Measurements from ENCODE around the gene HOOK2. TPM values are rescaled to one million over a fixed set of nuclear protein-coding genes. Genes with fewer than 3 reads are reported as not detected.

The HOOK2 gene
- total and polyA plus RNA-seq, 2 of the 13 experiments (the other 11 are each of a cell fraction or from before 2014, with no cell fraction given) = 9.2 to 12.9 TPM

- no peak; the same call in none of the 2 replicates for TF ChIP-seq SALL1 (CRISPR knock-in tag; IDR thresholded peaks at IDR 0.05)
- TF ChIP-seq ATF4 (CRISPR knock-in tag; IDR thresholded peaks at IDR 0.05) = 0 out of 4 replicates have a peak, but pooled peaks of 1 of the 2 experiments have one; percentile 42
- no peak for TF ChIP-seq E2F1 (CRISPR knock-in tag; IDR thresholded peaks at IDR 0.05)
- peak; percentile 44; the same call in 1 of the 2 replicates for TF ChIP-seq SMYD3 (CRISPR knock-in tag; IDR thresholded peaks at IDR 0.05)
- no peak for TF ChIP-seq NBN (conservative IDR thresholded peaks at IDR 0.05)
- TF ChIP-seq ZNF160 (CRISPR knock-in tag; IDR thresholded peaks at IDR 0.05) = 0 out of 2 replicates have a peak, but pooled peaks have one; percentile 44
- no peak for TF ChIP-seq LCORL (IDR thresholded peaks at IDR 0.05)
- TF ChIP-seq LCORL (CRISPR knock-in tag; IDR thresholded peaks at IDR 0.05) = peak; percentile 43; the same call in 1 of the 2 replicates
- TF ChIP-seq SOX6 (IDR thresholded peaks at IDR 0.05) = no peak
- TF ChIP-seq SOX6 (CRISPR knock-in tag; IDR thresholded peaks at IDR 0.05) = peak; percentile 38; the same call in 1 of the 2 replicates
- no peak; the same call in 1 of the 2 replicates for TF ChIP-seq KMT2B (CRISPR knock-in tag; IDR thresholded peaks at IDR 0.05)
- peak; percentile 74; the same call in 1 of the 2 replicates for TF ChIP-seq ARID4A (CRISPR knock-in tag; IDR thresholded peaks at IDR 0.05; ENCODE audit: borderline replicate concordance)
- no peak for TF ChIP-seq BRD4 (CRISPR knock-in tag; IDR thresholded peaks at IDR 0.05)
- TF ChIP-seq ZNF616 (CRISPR knock-in tag; IDR thresholded peaks at IDR 0.05; ENCODE audit: low read depth) = 0 out of 2 replicates have a peak, but pooled peaks have one; percentile 62
- 0 out of 2 replicates have a peak, but pooled peaks have one; percentile 26 for TF ChIP-seq ZBTB39 (CRISPR knock-in tag; IDR thresholded peaks at IDR 0.05)
- TF ChIP-seq MTA1 (CRISPR knock-in tag; IDR thresholded peaks at IDR 0.05; ENCODE audit: borderline replicate concordance) = 0 out of 2 replicates have a peak, but pooled peaks have one; percentile 55
- TF ChIP-seq CHCHD3 (CRISPR knock-in tag; IDR thresholded peaks at IDR 0.05) = no peak
- no peak for TF ChIP-seq ZBTB8A (CRISPR knock-in tag; IDR thresholded peaks at IDR 0.05; ENCODE audit: borderline replicate concordance, low read depth)
Measured at GRCh38 chr19:12774588-12775555, at the start of gene HOOK2 (continued).

Measured in HepG2 (cell line).